Transverse colon (tissue), 4 donors: ENCODE results near the gene INPP5J. TPM values are rescaled to one million over a fixed set of nuclear protein-coding genes. Genes with fewer than 3 reads are reported as not detected.
A peak's percentile ranks its signal among the peaks of the same experiment; 100 is the strongest.

Experiments used
- DNase-seq: peaks from one replicate; pipeline ENCODE4 v3.0.0-alpha.2; 2019
- H3K27ac ChIP-seq, 4 donors: fragments of 200-600 bp; sonication (generic); 2 replicates each; pipeline ENCODE4 v1.5.1; 2016 to 2018; ENCODE audit warnings: inconsistent platforms in 4 of 4
- H3K27me3 ChIP-seq: fragments of 200-600 bp; sonication (generic); 2 replicates; pipeline ENCODE4 v1.5.1; 2017; ENCODE audit warnings: inconsistent platforms
- H3K36me3 ChIP-seq, 4 donors: fragments of 200-600 bp; sonication (generic); 2 replicates each; pipeline ENCODE4 v1.5.1; 2017 to 2019; ENCODE audit warnings: inconsistent platforms in 4 of 4
- H3K4me1 ChIP-seq, 4 donors: fragments of 200-600 bp; sonication (generic); 2 replicates each; pipeline ENCODE4 v1.5.1; 2017 to 2020; ENCODE audit warnings: inconsistent platforms in 4 of 4
- H3K4me3 ChIP-seq, 4 donors: fragments of 200-600 bp; sonication (generic); 1 replicate in 1 of 4; 2 replicates in 3 of 4; pipeline versions ENCODE4 v1.5.1 to v1.6.1; 2017 to 2019; ENCODE audit warnings: inconsistent platforms in 4 of 4
- H3K9me3 ChIP-seq, 2 donors: fragments of 200-600 bp; sonication (generic); 2 replicates each; pipeline ENCODE4 v1.5.1; 2017 to 2019; ENCODE audit warnings: inconsistent platforms in 2 of 2
- CTCF ChIP-seq, 5 experiments: fragments of 200-600 bp in 3 of 5; fragments of 450-650 bp in 2 of 5; sonication (generic) in 3 of 5; IDR thresholded peaks; 1 replicate in 2 of 5; 2 replicates in 3 of 5; pipeline ENCODE4 v1.5.1; 2016 to 2017; ENCODE audit warnings: antibody characterized with exemption in 5 of 5, inconsistent platforms in 3 of 5, mild to moderate bottlenecking in 2 of 5, moderate library complexity in 1 of 5
- EP300 ChIP-seq: sonication (generic); formaldehyde crosslinking; IDR thresholded peaks from one replicate; pipeline ENCODE4 v1.6.1; 2017; ENCODE audit warnings: antibody characterized with exemption, low read depth
- POLR2A ChIP-seq: fragments of 450-650 bp; IDR thresholded peaks from one replicate; pipeline ENCODE4 v1.6.1; 2016; ENCODE audit warnings: antibody characterized with exemption, mild to moderate bottlenecking, moderate library complexity
- POLR2AphosphoS5 ChIP-seq, 3 donors: sonication (generic); formaldehyde crosslinking; IDR thresholded peaks; one replicate each; pipeline ENCODE4 v1.6.1; 2016; ENCODE audit warnings: antibody characterized with exemption in 3 of 3
- WGBS, 2 donors: methylation state at CpG; one replicate each; pipeline ENCODE4 v1.1.5; 2018; ENCODE audit warnings: low coverage in 1 of 2; 5-methylcytosine and 5-hydroxymethylcytosine counted together
- in situ Hi-C, 4 donors: fragments of 200-750 bp; cut with MboI; loops; one replicate each; pipeline versions ENCODE4 v1.15.0 to v1.15.1; 2017; ENCODE audit warnings: low sequenced_read_pairs in 3 of 4, low pct_ligation_motif_present in 1 of 4, low pct_unique_long_range_greater_than_20kb in 1 of 4
- intact Hi-C: fragments of 100-400 bp; cut with DNase I; formaldehyde crosslinking; loops from one replicate; pipeline ENCODE4 v1.15.1; 2023; ENCODE audit warnings: low total_unique reads
- total RNA-seq, 4 donors: library from RNA; depleted of rRNA; stranded (reverse); fragments of >200 nt; gene quantifications; one replicate each; pipeline ENCODE4 v1.1.0, GENCODE V29; 2016

INPP5J gene
- total RNA-seq, 4 donors from 2014 or later = 22.4 to 51.2 (median 30.8) TPM

GRCh38 chr22:31173386-31174145 is 50.8 kb downstream of the INPP5J start:
- WGBS, 2 donors = 80 to 100% methylated on average over 1 to 5 of the region's 5 CpGs
- TF ChIP-seq CTCF (IDR thresholded peaks at IDR 0.05) (no peak), EP300 (no peak), POLR2A (no peak), POLR2AphosphoS5 (IDR thresholded peaks at IDR 0.05) (peak in 1 of 3 donors; percentile 26)
- H3K27me3 ChIP-seq = no peaks in the 10 kb centered on the region
- H3K4me1 ChIP-seq = peaks cover 0 to 43% (median 13%) of the 10 kb centered on the region in 4 donors
- no peak overlapping the region for H3K4me3 ChIP-seq
- H3K36me3 ChIP-seq = no peaks in the 10 kb centered on the region
- H3K27ac ChIP-seq = peak overlapping the region; percentile 37 to 60 (median 41)
- intact Hi-C loops = no loop called here
- no peaks in the 10 kb centered on the region for H3K9me3 ChIP-seq
- in situ Hi-C loops = no loop called here
- no peak for DNase-seq

GRCh38 chr22:31176923-31177322 is 54.2 kb downstream of the INPP5J start:
- H3K27ac ChIP-seq = peak overlapping the region in 1 of 4 donors; percentile 2
- no peak for DNase-seq
- H3K4me3 ChIP-seq = no peak overlapping the region
- no peaks in the 10 kb centered on the region for H3K27me3 ChIP-seq
- H3K36me3 ChIP-seq = no peaks in the 10 kb centered on the region
- no peaks in the 10 kb centered on the region for H3K9me3 ChIP-seq
- in situ Hi-C loops (no loop called here), intact Hi-C loops (no loop called here)
- no peak for TF ChIP-seq POLR2A
- no peak for TF ChIP-seq POLR2AphosphoS5 (IDR thresholded peaks at IDR 0.05)
- TF ChIP-seq EP300 = no peak
- no peak for TF ChIP-seq CTCF (IDR thresholded peaks at IDR 0.05)
- H3K4me1 ChIP-seq = peaks cover 6 to 37% (median 14%) of the 10 kb centered on the region in 4 donors
- WGBS, 2 donors = 91 to 100% methylated on average over 1 of the region's 1 CpG

- 79 to 94% methylated on average over 2 to 6 of the region's 6 CpGs for WGBS, 2 donors
- no peak for DNase-seq
- in situ Hi-C loops = no loop called here
- TF ChIP-seq POLR2AphosphoS5 (IDR thresholded peaks at IDR 0.05) (no peak), POLR2A (no peak), EP300 (no peak), CTCF (IDR thresholded peaks at IDR 0.05) (no peak)
- Histone ChIP-seq H3K4me3 (no peak overlapping the region), H3K4me1 (peaks cover 6 to 37% (median 14%) of the 10 kb centered on the region in 4 donors), H3K27ac (peak overlapping the region in 1 of 4 donors; percentile 11), H3K36me3 (peaks cover 0 to 2% (median 0%) of the 10 kb centered on the region in 4 donors), H3K9me3 (no peaks in the 10 kb centered on the region), H3K27me3 (no peaks in the 10 kb centered on the region)
- intact Hi-C loops = no loop called here
Measured at GRCh38 chr22:31177420-31178162, 54.8 kb downstream of the INPP5J start.

- intact Hi-C loops (no loop called here), in situ Hi-C loops (no loop called here)
- no peak for DNase-seq
- Histone ChIP-seq H3K27me3 (no peaks in the 10 kb centered on the region), H3K9me3 (no peaks in the 10 kb centered on the region), H3K4me3 (no peak overlapping the region), H3K36me3 (peaks cover 0 to 3% (median 0%) of the 10 kb centered on the region in 4 donors), H3K27ac (peak overlapping the region in 1 of 4 donors; percentile 18), H3K4me1 (peaks cover 6 to 24% (median 9%) of the 10 kb centered on the region in 4 donors)
- TF ChIP-seq CTCF (IDR thresholded peaks at IDR 0.05) = no peak
- TF ChIP-seq POLR2A = no peak
- no peak for TF ChIP-seq POLR2AphosphoS5 (IDR thresholded peaks at IDR 0.05)
- TF ChIP-seq EP300 = no peak
- 93 to 97% methylated on average over 2 of the region's 2 CpGs for WGBS, 2 donors
Measured at GRCh38 chr22:31178859-31179258, 56.1 kb downstream of the INPP5J start.
